ENCODE results near the gene SERINC2.
"Not testable (repeated sequence)": the region's sequence is repeated elsewhere in the genome, so short reads cannot be mapped to it uniquely, and the experiment has no call there.

Gene SERINC2

DNA sequence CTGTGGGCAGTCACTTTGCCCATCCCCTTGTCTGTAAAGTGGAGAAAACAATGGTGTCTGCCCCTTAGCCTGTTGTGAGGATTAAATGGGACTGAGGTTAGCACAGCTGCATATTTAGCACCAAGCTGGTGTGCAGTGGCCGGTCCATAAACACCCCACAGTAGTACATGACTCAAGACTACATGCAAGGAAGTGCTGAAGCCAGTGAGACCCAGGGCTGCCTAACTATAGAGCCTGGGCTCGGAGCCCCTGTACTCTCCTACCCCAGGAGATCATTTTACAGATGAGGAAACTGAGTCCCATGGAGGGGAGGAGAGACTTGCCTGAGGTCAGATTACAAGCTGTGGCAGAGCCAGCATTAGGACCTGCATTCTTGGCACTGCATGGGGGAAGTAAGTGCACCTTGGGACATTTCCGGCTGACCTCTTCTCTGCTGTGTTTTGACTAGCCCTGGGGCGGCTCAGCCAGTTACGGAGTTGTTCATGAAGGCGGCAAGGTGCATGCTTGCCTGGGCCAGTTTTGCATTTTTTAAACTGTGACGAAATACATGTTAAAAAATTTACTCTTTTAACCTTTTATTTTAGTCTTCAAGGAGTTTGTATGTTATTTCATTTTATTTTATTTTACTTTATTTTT lies 3.2 kb downstream of the SERINC2 start:
- DNase-seq = no peak

GRCh38 chr1:31417148-31417547 lies 4.1 kb downstream of the SERINC2 start:
- no peak for DNase-seq

GRCh38 chr1:31418626-31419323 lies 5.8 kb downstream of the SERINC2 start:
- no peak for DNase-seq

DNA sequence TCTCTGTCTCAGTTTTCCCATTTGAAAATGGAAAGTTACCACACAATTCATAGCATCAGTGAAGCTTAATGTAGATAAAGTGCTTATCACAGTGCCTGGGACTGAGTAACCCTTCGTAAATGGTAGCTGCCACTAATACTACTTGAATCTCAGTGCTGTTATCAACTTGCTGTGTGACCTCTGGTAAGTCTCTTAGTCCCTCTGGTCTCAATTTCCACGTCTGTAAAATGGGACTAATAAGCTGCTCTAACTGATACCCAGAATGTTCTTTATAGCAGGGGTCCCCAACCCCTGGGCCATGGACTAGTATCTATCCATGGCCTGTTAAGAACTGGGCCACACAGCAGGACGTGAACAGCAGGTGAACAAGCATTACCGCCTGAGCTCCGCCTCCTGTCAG lies 7.7 kb downstream of the SERINC2 start:
- DNase-seq = no peak

- DNase-seq = no peak
Observed at GRCh38 chr1:31421371-31422040, 8.5 kb downstream of the SERINC2 start.

- DNase-seq = peak; percentile 80
Observed at GRCh38 chr1:31422505-31423319, 9.7 kb downstream of the SERINC2 start.

GRCh38 chr1:31423418-31423947 lies 10.5 kb downstream of the SERINC2 start:
- DNase-seq = no peak

GRCh38 chr1:31424568-31424967 lies 11.6 kb downstream of the SERINC2 start:
- no peak for DNase-seq

DNA sequence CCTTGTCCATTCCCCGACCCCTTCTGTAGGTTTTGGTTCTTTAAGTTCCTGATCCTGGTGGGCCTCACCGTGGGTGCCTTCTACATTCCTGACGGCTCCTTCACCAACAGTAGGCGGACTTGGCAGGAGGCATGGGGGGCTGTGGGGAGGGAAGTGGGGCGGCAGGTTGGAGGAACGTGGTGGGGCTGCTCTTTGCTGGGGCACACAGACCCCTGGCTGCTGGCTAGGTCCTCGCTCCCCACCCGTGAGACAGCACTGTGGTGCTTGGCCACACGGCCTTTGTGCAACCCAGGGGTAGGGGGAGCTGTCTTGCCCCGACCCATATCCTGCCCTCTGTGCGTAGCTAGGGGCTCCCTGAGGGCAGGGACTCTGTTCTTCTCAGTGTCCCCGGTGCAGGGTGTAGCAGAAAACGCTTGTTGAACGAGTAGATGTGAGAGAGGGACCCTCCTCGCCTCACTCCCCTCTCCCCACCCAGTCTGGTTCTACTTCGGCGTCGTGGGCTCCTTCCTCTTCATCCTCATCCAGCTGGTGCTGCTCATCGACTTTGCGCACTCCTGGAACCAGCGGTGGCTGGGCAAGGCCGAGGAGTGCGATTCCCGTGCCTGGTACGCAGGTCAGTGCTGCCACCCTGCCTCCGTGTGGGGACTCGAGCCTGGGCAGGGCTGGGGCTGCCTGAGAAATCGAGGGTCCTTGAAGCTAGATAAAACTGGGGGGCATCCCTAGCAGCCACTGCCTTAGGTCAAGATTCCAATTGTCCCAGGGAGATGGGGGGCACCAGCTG lies 12.5 kb downstream of the SERINC2 start:
- DNase-seq = no peak

DNA sequence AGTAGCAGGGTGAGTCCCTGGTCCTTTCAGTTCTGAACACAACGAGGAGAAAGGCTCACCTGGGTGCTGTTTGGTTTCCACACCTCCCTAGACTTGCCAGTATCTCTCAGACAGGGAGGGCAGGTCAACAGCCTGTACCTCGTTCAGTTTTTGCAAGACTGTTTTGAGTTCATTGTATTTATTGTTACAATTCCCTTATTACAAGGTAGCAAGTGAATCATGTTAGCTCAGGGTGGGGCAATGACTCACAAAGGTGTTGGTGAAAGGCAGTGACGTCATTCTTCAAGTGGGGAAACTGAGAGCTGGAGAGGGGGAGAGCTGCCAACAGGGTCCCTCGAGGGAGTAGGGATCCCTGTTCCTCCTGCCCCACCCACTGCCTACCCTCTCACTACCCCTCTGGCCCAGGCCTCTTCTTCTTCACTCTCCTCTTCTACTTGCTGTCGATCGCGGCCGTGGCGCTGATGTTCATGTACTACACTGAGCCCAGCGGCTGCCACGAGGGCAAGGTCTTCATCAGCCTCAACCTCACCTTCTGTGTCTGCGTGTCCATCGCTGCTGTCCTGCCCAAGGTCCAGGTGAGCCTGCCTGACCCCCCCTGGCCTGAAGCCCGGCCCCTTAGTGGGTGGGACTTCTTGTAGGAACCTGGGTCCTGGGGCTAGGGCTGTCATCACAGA lies 13.4 kb downstream of the SERINC2 start:
- DNase-seq = no peak

GRCh38 chr1:31427322-31427721 lies 14.3 kb downstream of the SERINC2 start:
- no peak for DNase-seq

GRCh38 chr1:31428436-31429221 lies 15.6 kb downstream of the SERINC2 start:
- no peak for DNase-seq

- DNase-seq = no peak
Observed at GRCh38 chr1:31429583-31429982, 16.6 kb downstream of the SERINC2 start.

DNA sequence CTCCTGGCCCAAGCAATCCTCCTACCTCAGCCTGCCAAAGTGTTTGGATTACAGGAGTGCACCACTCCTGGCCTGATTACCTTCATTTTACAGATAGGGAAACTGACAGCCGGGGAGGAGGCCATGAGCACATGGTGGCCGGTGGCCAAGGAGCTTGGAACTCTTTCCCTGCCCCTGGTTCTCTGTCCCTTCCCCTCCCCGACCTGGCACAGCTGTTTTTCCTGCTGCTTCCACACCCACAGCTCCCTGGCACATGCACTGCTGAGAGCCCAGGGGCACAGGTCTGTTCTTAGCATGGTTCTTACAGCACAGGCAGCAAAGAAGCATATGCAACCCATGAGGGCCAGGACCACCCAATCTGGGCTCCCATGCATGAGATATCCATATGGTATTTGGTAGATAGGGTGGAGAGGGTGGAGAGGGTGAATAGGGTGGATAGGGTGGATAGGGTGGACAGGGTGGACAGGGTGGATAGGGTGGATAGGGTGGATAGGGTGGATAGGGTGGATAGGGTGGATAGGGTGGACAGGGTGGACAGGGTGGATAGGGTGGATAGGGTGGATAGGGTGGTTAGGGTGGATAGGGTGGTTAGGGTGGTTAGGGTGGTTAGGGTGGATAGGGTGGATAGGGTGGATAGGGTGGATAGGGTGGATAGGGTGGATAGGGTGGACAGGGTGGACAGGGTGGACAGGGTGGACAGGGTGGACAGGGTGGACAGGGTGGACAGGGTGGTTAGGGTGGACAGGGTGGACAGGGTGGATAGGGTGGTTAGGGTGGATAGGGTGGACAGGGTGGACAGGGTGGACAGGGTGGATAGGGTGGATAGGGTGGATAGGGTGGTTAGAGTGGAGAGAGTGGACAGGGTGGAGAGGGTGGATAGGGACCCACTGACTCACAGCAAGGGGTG lies 18.6 kb downstream of the SERINC2 start:
- not testable (repeated sequence) for DNase-seq

- no peak for DNase-seq
Observed at GRCh38 chr1:31432592-31433395, 19.8 kb downstream of the SERINC2 start.

DNA sequence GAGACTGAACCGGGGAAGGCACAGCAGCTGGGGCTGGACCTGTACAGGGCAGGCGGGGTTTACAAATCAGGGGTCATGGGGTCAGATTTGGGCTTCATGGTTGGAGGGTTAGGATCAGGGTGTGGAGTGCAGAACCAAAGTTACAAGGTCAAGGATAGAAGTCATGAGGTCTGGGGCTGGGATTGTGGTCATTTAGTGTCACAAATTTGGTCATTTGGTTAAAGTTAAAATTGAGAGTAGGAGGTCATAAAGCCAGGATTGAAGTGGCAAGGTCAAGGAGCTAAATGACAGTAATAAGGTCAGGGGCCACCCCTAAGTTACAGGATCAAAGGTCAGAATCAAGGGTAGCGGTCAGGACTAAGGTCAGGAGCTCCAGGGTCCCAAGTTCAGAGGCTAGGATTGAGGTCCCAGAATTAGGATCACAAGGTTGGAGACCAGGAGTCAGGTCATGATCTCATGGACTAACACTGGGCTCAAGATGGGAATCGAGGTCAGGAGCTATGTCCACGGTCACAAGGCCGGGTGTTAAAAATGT lies 20.4 kb downstream of the SERINC2 start:
- no peak for DNase-seq

- DNase-seq = no peak
Observed at GRCh38 chr1:31434101-31434871, 21.3 kb downstream of the SERINC2 start.

DNA sequence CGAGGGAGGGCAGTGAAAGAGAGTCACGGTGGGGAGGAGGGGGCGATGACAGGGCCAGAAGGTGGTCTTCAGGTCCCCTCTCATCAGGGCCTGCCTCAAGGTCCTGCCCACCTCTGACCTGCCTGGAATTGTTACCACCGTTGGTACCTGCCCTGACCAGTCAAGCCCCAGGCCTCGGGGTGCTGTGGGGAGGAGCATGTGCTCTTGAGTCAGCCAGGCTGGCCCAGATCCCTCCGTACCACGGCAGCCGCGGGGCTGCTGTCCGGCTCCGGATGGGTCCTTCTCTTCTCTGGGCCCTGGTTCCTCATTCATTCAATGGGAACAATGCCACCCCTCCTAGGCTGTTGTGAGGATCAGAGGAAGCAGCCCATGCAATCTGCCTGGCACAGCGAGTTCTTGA lies 22.0 kb downstream of the SERINC2 start:
- DNase-seq = no peak

All from T1000 (cell line).